ENCODE measurements around the gene OPN5.

GRCh38 chr6:47851091-47851490, 69.3 kb downstream of the OPN5 start:
- TF ChIP-seq, protein P1, sequence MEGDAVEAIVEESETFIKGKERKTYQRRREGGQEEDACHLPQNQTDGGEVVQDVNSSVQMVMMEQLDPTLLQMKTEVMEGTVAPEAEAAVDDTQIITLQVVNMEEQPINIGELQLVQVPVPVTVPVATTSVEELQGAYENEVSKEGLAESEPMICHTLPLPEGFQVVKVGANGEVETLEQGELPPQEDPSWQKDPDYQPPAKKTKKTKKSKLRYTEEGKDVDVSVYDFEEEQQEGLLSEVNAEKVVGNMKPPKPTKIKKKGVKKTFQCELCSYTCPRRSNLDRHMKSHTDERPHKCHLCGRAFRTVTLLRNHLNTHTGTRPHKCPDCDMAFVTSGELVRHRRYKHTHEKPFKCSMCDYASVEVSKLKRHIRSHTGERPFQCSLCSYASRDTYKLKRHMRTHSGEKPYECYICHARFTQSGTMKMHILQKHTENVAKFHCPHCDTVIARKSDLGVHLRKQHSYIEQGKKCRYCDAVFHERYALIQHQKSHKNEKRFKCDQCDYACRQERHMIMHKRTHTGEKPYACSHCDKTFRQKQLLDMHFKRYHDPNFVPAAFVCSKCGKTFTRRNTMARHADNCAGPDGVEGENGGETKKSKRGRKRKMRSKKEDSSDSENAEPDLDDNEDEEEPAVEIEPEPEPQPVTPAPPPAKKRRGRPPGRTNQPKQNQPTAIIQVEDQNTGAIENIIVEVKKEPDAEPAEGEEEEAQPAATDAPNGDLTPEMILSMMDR (IDR thresholded peaks at IDR 0.05), result no peak
- TF ChIP-seq MXI1 (IDR thresholded peaks at IDR 0.05; ENCODE audit: low read depth, low read length), result no peak
- no peak for TF ChIP-seq POLR2AphosphoS5 (IDR thresholded peaks at IDR 0.05; ENCODE audit: low read depth, low read length)
- TF ChIP-seq, protein P2, sequence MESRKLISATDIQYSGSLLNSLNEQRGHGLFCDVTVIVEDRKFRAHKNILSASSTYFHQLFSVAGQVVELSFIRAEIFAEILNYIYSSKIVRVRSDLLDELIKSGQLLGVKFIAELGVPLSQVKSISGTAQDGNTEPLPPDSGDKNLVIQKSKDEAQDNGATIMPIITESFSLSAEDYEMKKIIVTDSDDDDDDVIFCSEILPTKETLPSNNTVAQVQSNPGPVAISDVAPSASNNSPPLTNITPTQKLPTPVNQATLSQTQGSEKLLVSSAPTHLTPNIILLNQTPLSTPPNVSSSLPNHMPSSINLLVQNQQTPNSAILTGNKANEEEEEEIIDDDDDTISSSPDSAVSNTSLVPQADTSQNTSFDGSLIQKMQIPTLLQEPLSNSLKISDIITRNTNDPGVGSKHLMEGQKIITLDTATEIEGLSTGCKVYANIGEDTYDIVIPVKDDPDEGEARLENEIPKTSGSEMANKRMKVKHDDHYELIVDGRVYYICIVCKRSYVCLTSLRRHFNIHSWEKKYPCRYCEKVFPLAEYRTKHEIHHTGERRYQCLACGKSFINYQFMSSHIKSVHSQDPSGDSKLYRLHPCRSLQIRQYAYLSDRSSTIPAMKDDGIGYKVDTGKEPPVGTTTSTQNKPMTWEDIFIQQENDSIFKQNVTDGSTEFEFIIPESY (IDR thresholded peaks at IDR 0.05; ENCODE audit: borderline replicate concordance, low read depth), result no peak
- no peak for TF ChIP-seq TAF1 (IDR thresholded peaks at IDR 0.05; ENCODE audit: borderline replicate concordance, low read depth, low read length)
- TF ChIP-seq TCF12 (IDR thresholded peaks at IDR 0.05), result no peak

Data from SK-N-SH (cell line).